ENCODE results near the gene CWC15.
"Not testable (repeated sequence)": the region's sequence is repeated elsewhere in the genome, so short reads cannot be mapped to it uniquely, and the experiment has no call there.

CWC15 gene

GRCh38 chr11:94973099-94973968 lies at the start of gene CWC15, which contains the start of gene KDM4D:
TSS of gene CWC15 (minus strand) at chr11:94973556. CDS start at chr11:94972185, 1,371 bp downstream.
TSS of gene KDM4D (plus strand) at chr11:94973709. CDS start at chr11:94997373, 23,664 bp downstream.
- TF ChIP-seq CTCF (IDR thresholded peaks at IDR 0.05; ENCODE audit: low read depth, low read length, missing control alignments) = no peak
- Histone ChIP-seq H3K4me3 (ENCODE audit: low read depth, low read length) (peak within 1 kb of the TSS; percentile 81), H3K36me3 (replicated peaks) (peaks cover 30% of the 10 kb centered on the region), H3K27ac (peak within 1 kb of the TSS; percentile 86), H3K27me3 (replicated peaks) (no peaks in the 10 kb centered on the region)
- DNase-seq = peak; percentile 91
- in situ Hi-C loops (cut with HindIII; ENCODE audit: low pct_ligation_motif_present, low sequenced_read_pairs) = no loop called here

- H3K27me3 ChIP-seq (replicated peaks); H3K27ac ChIP-seq; H3K36me3 ChIP-seq (replicated peaks); in situ Hi-C loops (cut with HindIII; ENCODE audit: low pct_ligation_motif_present, low sequenced_read_pairs); H3K4me3 ChIP-seq (ENCODE audit: low read depth, low read length); DNase-seq: not testable (repeated sequence)
These were observed 48.1 kb upstream of the CWC15 start for GRCh38 chr11:95021468-95021867.

GRCh38 chr11:95016139-95016538 lies 42.8 kb upstream of the CWC15 start:
- TF ChIP-seq CTCF (IDR thresholded peaks at IDR 0.05; ENCODE audit: low read depth, low read length, missing control alignments) = no peak
- Histone ChIP-seq H3K36me3 (replicated peaks) (no peaks in the 10 kb centered on the region), H3K27me3 (replicated peaks) (no peaks in the 10 kb centered on the region), H3K4me3 (ENCODE audit: low read depth, low read length) (no peak overlapping the region), H3K27ac (no peak overlapping the region)
- in situ Hi-C loops (cut with HindIII; ENCODE audit: low pct_ligation_motif_present, low sequenced_read_pairs) = no loop called here
- no peak for DNase-seq

GRCh38 chr11:95014184-95014821 lies 40.9 kb upstream of the CWC15 start:
- no peaks in the 10 kb centered on the region for H3K36me3 ChIP-seq (replicated peaks)
- H3K27me3 ChIP-seq (replicated peaks) = no peaks in the 10 kb centered on the region
- in situ Hi-C loops (cut with HindIII; ENCODE audit: low pct_ligation_motif_present, low sequenced_read_pairs) = no loop called here
- H3K4me3 ChIP-seq (ENCODE audit: low read depth, low read length) = no peak overlapping the region
- no peak overlapping the region for H3K27ac ChIP-seq
- no peak for DNase-seq
- no peak for TF ChIP-seq CTCF (IDR thresholded peaks at IDR 0.05; ENCODE audit: low read depth, low read length, missing control alignments)

- no peak for TF ChIP-seq CTCF (IDR thresholded peaks at IDR 0.05; ENCODE audit: low read depth, low read length, missing control alignments)
- no peaks in the 10 kb centered on the region for H3K27me3 ChIP-seq (replicated peaks)
- H3K36me3 ChIP-seq (replicated peaks) = no peaks in the 10 kb centered on the region
- in situ Hi-C loops (cut with HindIII; ENCODE audit: low pct_ligation_motif_present, low sequenced_read_pairs) = no loop called here
- no peak overlapping the region for H3K27ac ChIP-seq
- no peak overlapping the region for H3K4me3 ChIP-seq (ENCODE audit: low read depth, low read length)
- DNase-seq = no peak
These were observed 38.0 kb upstream of the CWC15 start for GRCh38 chr11:95011376-95011775.

- no peaks in the 10 kb centered on the region for H3K27me3 ChIP-seq (replicated peaks)
- in situ Hi-C loops (cut with HindIII; ENCODE audit: low pct_ligation_motif_present, low sequenced_read_pairs) = no loop called here
- no peak overlapping the region for H3K4me3 ChIP-seq (ENCODE audit: low read depth, low read length)
- H3K27ac ChIP-seq = no peak overlapping the region
- H3K36me3 ChIP-seq (replicated peaks) = no peaks in the 10 kb centered on the region
- TF ChIP-seq CTCF (IDR thresholded peaks at IDR 0.05; ENCODE audit: low read depth, low read length, missing control alignments) = no peak
- DNase-seq = no peak
These were observed 32.3 kb upstream of the CWC15 start for GRCh38 chr11:95005642-95006041.
